Renal cortex interstitium (tissue), 11 donors: ENCODE results near the gene CTNNB1. TPM values are rescaled to one million over a fixed set of nuclear protein-coding genes. Genes with fewer than 3 reads are reported as not detected.

Experiments used
- DNase-seq, 11 donors: peaks; one replicate each; pipeline ENCODE4 v3.0.0-alpha.2; 2013; ENCODE audit warnings: low read depth in 9 of 11, low spot score in 4 of 11; ENCODE audit errors: extremely low read depth in 1 of 11
- polyA plus RNA-seq, 3 donors: library from polyadenylated mRNA; unstranded; fragments of 120-200 nt; gene quantifications; one replicate each; pipeline ENCODE4 v1.2.1, GENCODE V29; 2013; ENCODE audit not compliant: insufficient read length in 3 of 3

Gene CTNNB1
- polyA plus RNA-seq, 3 donors: 474 to 519 (median 497) TPM

DNA sequence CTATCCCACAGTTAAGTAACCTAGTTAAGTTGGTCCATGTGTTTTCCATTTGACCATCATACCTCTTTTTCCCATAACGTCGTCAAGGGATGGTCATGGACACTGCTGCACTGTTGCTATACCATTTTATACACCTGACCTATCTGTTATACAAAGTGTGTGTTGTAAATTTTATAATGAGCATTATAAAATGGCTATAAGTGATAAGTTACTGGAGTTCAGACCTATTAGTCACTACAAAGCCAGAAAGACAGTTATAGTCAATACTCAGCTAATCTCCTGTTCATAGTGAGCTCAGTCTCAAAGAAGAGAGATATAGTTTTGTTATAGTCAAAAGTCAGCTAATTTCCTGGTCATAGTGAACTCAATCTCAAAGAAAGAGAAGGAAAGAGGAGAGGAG is 18.9 kb upstream of the CTNNB1 start:
- DNase-seq: no peak

DNA sequence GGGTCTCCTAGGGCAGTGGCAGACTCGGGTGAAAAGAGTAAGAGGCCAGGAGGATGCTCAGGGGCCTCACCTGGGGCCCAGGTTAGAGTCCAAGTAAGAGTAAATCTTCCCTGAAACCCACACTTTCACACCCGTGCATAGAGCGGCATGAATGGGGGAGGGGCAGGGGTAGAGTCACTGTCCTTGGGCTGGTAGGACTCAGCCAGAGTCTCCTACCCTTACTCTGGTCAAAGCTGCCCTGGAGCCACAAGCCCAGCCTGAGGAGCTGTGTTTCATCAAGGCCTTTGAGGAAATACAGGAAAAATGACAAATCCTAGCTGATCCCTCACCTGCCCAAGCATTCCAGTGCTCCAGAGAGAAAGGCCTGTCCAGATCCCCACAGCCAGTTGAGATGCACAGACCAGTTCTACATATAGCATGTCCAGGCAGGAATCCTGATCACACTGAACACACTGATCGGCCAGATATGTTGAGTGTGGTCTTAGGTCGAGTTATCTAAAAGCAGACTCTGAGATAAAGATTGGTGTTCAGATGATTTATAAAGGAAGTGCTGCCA is 16.7 kb upstream of the CTNNB1 start:
- DNase-seq: no peak

GRCh38 chr3:41184394-41184793 is 14.9 kb upstream of the CTNNB1 start:
- DNase-seq: no peak

- no peak for DNase-seq
Measured at GRCh38 chr3:41186297-41186696, 13.0 kb upstream of the CTNNB1 start.

GRCh38 chr3:41188306-41188705 is 11.0 kb upstream of the CTNNB1 start:
- no peak for DNase-seq

- no peak for DNase-seq
Measured at GRCh38 chr3:41190509-41191284, 8.6 kb upstream of the CTNNB1 start.

DNA sequence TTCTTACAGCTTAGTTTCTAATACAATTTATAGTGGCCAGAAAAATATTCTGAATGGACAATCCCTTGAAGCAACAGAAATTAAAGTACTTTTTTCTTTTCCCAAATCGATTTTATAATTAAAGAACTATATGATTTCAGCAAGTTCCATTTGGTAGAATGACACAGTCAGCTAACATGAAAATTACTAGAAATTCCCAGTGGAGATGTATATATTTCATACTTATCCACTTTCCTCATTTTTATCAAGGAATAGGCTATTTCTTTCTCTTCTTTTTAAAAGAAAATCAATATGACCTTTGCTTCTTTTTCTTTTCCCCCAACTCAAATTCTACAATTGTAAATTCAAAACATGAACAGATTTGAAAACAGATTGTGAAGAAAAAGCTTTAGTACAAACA is 6.4 kb upstream of the CTNNB1 start:
- no peak for DNase-seq

DNA sequence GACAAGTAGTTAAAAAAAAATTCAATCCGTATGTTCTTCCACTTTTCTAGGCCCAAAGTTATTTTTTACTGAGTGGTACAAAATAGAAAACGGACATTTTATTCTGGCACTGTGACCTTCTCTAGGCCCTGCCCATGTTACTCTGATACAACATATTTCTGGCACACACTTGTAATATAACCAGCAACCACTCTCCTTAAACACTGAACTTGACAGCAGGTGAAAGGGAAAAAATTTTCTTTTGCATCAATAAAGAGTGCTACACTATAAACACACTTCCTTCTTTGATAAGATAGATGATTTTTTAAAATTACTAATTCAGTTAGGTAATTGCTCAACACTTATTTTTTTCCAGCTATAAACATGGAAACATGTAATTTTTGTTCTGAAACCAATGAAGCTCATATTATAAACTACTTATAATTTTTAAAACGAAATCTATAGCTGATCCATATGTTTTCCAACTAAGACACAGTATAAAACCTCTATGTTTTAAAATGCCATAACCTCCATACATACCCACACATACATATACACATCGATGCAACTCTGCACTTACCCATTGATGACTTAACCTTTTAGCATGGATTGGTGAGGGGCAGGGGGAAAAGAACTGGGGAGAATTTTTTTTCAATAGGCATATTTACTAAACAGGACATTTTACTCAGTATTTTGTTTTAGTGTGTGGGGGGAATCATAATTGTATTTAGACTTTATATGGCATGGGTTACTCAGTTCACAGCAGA is 5.3 kb upstream of the CTNNB1 start:
- no peak for DNase-seq

GRCh38 chr3:41194701-41195100 is 4.6 kb upstream of the CTNNB1 start:
- no peak for DNase-seq

DNA sequence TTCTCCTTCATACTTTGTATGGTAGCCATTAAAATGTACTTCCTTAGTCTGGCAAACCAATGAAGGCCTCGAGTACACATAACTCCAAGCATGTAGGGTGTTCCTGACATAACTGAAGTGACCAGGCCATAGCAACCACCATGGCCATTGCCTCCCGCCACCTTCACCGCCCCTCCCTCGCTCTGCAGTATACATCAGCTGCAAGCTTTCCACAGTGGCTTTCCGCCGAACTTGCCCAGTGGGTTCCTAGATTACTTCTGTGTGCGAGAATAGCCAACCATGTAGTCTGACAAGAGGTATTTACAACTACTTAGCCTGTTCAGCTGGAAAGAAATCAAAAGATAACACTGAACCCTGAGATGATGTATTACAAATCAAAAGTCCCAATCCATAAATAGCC is 3.4 kb upstream of the CTNNB1 start:
- DNase-seq: no peak

GRCh38 chr3:41196499-41197410 is 2.5 kb upstream of the CTNNB1 start:
- no peak for DNase-seq

DNA sequence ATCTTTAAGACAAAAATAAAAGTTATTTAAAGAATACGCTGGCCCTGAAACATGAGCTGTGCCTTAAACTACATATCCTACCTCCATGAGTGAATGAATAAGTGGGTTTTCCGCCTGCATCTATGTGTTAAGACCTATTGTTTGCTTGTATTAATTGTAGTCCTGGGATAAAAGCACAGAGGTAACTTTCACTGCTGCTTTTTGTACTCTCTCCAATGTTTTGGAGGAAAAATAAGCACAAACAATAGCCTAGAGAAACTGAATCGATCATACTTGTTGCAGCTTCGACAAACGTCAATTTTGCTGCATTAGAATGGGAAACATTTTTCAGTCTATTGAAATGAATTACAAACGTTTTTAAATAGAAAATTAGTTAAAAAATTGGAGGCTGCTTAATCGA is 1.3 kb upstream of the CTNNB1 start:
- DNase-seq: no peak

- DNase-seq: no peak
Measured at GRCh38 chr3:41198526-41198925, 779 bp upstream of the CTNNB1 start.

DNA sequence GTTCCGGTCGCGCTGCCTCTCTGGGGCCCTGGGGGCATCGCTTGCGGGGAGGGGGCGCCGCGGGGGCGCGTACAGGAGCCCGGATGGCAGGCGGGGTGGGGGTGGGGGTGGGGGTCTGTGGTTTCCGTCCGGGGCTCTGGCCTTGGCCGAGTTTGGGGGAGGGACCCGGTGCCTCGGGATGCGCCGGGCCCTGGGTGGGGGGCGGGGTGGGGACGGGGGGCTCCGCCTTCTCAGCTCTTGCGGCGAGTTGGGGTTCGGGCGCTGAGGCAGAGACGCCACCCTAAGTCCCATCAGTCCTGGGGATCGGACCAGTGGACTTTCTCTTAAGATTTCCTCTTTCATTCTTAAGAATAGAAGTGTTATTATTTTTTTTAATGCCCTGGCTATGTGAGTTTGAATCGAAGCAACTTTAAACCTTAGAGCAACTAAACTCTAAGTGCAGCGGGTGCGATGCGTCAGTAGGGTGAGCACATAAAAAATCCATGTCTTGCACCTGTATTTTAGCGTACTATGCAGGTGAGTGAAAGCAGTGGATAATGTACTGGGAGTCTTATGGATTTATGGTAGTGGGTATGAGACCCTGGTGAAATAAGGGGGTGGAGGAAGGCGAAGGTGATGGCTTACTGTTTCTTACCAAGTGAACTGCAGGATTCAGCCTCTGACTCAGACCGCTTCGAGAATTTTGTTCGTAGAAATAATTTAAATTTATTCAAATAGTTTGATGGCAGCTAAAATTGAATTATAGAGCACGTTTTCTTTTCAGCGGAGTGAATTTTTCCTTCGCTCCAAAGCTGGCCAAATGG is 762 bp downstream of the CTNNB1 start:
- peak in 1 of 11 donors; percentile 26 for DNase-seq

DNA sequence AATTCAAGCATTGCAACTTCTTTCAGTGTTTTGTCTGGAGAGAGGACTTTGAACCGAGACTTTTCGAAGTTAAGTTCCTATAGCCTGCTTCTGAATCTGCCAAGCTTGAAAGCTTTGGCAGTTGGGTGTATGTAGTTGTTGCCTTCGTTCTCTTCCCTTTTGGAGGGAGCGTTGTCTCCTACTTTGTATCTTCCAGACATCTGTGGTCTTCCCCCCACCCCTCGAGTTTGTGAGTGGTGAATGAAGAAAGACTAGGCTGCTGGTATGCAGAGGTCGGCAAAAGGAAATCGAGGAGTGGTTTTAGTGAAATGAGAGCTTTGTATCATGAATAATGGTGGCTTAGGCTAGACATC is 1.3 kb downstream of the CTNNB1 start:
- no peak for DNase-seq

GRCh38 chr3:41202075-41202833 is 2.9 kb downstream of the CTNNB1 start:
- no peak for DNase-seq

DNA sequence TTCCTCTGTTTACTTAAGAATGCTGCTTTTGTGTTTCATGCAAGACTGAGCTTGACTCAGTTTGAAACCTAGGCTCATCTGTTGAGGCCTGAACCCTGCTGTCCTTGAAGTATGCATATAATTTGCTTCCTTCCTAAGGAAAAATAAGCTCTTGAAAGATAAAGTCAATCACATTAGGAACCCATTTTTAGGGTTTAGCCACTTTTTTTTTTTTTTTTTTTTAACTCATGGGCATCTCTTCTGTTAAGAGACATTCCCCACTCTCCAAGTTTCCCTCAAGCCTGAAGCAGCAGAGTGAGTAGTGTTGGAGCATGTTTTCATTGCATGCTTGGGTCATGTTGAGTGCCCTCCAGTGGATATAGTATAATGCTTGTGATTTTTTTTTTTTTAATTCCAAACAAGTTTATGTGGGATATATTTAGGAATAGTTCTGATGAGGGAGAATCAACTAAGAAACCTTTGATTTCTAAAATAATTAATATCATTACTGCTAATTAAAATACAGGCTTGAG is 3.6 kb downstream of the CTNNB1 start:
- peak in 1 of 11 donors; percentile 48 for DNase-seq

DNA sequence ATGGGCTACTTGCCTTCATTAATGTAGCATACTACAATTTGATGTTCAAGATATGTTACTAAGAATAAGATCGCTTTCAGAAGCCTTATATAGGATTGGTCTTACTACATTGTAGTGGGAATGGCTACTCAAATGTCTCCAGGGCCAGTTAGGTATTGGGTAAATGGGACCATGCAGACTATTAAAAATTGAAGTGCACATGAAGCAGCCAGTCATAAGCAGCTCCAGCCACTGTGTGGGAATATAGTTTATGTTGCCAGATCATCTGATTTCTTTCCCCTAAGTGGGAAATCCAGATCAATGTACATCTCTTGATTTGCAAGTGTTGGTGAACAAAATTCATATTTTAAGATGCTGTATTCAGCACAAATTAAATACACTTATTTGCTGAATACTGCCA is 5.1 kb downstream of the CTNNB1 start:
- no peak for DNase-seq
